ENCODE data around the gene FUBP3. TPM values are rescaled to one million over a fixed set of nuclear protein-coding genes. Genes with fewer than 3 reads are reported as not detected.

The FUBP3 gene
- total RNA-seq, 1 experiment from 2014 or later: 73.7 TPM

GRCh38 chr9:130530938-130531337 is 48.4 kb upstream of the FUBP3 start:
- H3K9me3 ChIP-seq (ENCODE audit: control insufficient read depth in 1 of 2, insufficient read depth in 1 of 2, low read depth in 1 of 2, low read length in 2 of 2): no peaks in the 10 kb centered on the region
- POLR2A ChIA-PET: no interaction called here
- no peak overlapping the region for H3K27ac ChIP-seq (ENCODE audit: low read depth, low read length)
- no peak for ATAC-seq
- H3K4me3 ChIP-seq (replicated peaks in 1 of 2; ENCODE audit: low read depth in 1 of 2, low read length in 2 of 2): no peak overlapping the region
- H4K20me1 ChIP-seq (ENCODE audit: insufficient read depth): no peaks in the 10 kb centered on the region
- CTCF ChIA-PET: no interaction called here
- no TSS peak for BruUV-seq (replicated peaks)
- intact Hi-C loops (cut with micrococcal nuclease): no loop called here
- H3K4me1 ChIP-seq (ENCODE audit: control insufficient read depth in 1 of 2, insufficient read depth in 2 of 2, low read length in 2 of 2): peaks cover 2 to 3% of the 10 kb centered on the region in 2 experiments; a peak in 2 of 4 replicates
- TF ChIP-seq POLR2A (IDR thresholded peaks at IDR 0.05; ENCODE audit: borderline replicate concordance, extremely low read depth, insufficient read depth, insufficient read length): no peak
- TF ChIP-seq CTCF (IDR thresholded peaks at IDR 0.05 in 2 of 3, conservative IDR thresholded peaks at IDR 0.05 in 1 of 3; ENCODE audit: borderline replicate concordance in 1 of 3, insufficient read depth in 1 of 3, low read depth in 2 of 3, low read length in 2 of 3): no peak
- RAD21 ChIA-PET (ENCODE audit: low non-redundant PET in 1 of 2, low total read pairs in 2 of 2, uncharacterized antibody in 2 of 2, unreplicated experiment in 2 of 2): no interaction called here
- no peaks in the 10 kb centered on the region for H3K79me2 ChIP-seq (ENCODE audit: insufficient read depth, low read length)
- no peaks in the 10 kb centered on the region for H3K9me2 ChIP-seq (ENCODE audit: insufficient read depth)
- no peaks in the 10 kb centered on the region for H3K36me3 ChIP-seq (ENCODE audit: control insufficient read depth in 1 of 2, insufficient read depth in 2 of 2, low read length in 2 of 2)
- no peak overlapping the region for H3K4me2 ChIP-seq (ENCODE audit: low read length)
- no peak overlapping the region for H3K9ac ChIP-seq (ENCODE audit: low read length)
- no peak overlapping the region for H2AFZ ChIP-seq (ENCODE audit: low read depth, low read length, poor library complexity, severe bottlenecking)
- no peaks in the 10 kb centered on the region for H3K27me3 ChIP-seq (ENCODE audit: insufficient read depth, low read length)
- DNase-seq (ENCODE audit: low read depth, low spot score): no peak

DNA sequence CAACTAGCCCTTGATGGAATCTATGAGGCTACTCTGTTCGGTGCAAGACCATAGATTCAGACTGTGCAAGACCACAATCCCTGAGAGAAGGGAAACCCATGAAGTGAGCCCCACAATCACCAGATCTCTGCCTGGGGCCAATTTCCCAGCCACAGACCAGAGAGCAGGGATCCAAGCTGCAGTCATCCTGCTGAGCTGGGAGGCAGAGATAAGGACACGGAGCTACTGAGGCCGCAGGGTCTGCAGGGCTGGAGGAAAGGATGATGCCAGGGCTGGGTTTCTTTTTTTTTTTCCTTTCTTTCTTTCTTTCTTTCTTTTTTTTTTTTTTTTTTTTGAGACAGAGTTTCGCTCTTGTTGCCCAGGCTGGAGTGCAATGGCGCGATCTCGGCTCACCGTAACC is 47.7 kb upstream of the FUBP3 start:
- CTCF ChIA-PET: no interaction called here
- peaks cover 2 to 3% of the 10 kb centered on the region in 2 experiments; a peak in 2 of 4 replicates for H3K4me1 ChIP-seq (ENCODE audit: control insufficient read depth in 1 of 2, insufficient read depth in 2 of 2, low read length in 2 of 2)
- H3K27me3 ChIP-seq (ENCODE audit: insufficient read depth, low read length): no peaks in the 10 kb centered on the region
- intact Hi-C loops (cut with micrococcal nuclease): no loop called here
- no peak overlapping the region for H3K4me3 ChIP-seq (replicated peaks in 1 of 2; ENCODE audit: low read depth in 1 of 2, low read length in 2 of 2)
- no TSS peak for BruUV-seq (replicated peaks)
- H3K79me2 ChIP-seq (ENCODE audit: insufficient read depth, low read length): no peaks in the 10 kb centered on the region
- ATAC-seq (no peak), DNase-seq (ENCODE audit: low read depth, low spot score) (no peak)
- H4K20me1 ChIP-seq (ENCODE audit: insufficient read depth): no peaks in the 10 kb centered on the region
- no peak overlapping the region for H3K9ac ChIP-seq (ENCODE audit: low read length)
- no peak overlapping the region for H2AFZ ChIP-seq (ENCODE audit: low read depth, low read length, poor library complexity, severe bottlenecking)
- no peaks in the 10 kb centered on the region for H3K9me3 ChIP-seq (ENCODE audit: control insufficient read depth in 1 of 2, insufficient read depth in 1 of 2, low read depth in 1 of 2, low read length in 2 of 2)
- POLR2A ChIA-PET: no interaction called here
- no peak overlapping the region for H3K27ac ChIP-seq (ENCODE audit: low read depth, low read length)
- H3K36me3 ChIP-seq (ENCODE audit: control insufficient read depth in 1 of 2, insufficient read depth in 2 of 2, low read length in 2 of 2): no peaks in the 10 kb centered on the region
- no peak overlapping the region for H3K4me2 ChIP-seq (ENCODE audit: low read length)
- no peaks in the 10 kb centered on the region for H3K9me2 ChIP-seq (ENCODE audit: insufficient read depth)
- TF ChIP-seq POLR2A (IDR thresholded peaks at IDR 0.05; ENCODE audit: borderline replicate concordance, extremely low read depth, insufficient read depth, insufficient read length): no peak
- RAD21 ChIA-PET (ENCODE audit: low non-redundant PET in 1 of 2, low total read pairs in 2 of 2, uncharacterized antibody in 2 of 2, unreplicated experiment in 2 of 2): interaction anchor here in 1 of 2 experiments (0.7 kb wide), 1 partner anchor 50 kb away, joined by 4 read pairs; no protein-coding TSS in a partner anchor

All from HCT116 (cell line).